HG02981 (cell line): Measurements from ENCODE around the gene FHL1.

Source experiments
- ATAC-seq: cut with Tn5 transposase; IDR thresholded peaks from one replicate; pipeline ENCODE4 v1.9.1; 2021; ENCODE audit warnings: mild to moderate bottlenecking, moderate library complexity; ENCODE audit not compliant: unreplicated experiment

FHL1 gene

DNA sequence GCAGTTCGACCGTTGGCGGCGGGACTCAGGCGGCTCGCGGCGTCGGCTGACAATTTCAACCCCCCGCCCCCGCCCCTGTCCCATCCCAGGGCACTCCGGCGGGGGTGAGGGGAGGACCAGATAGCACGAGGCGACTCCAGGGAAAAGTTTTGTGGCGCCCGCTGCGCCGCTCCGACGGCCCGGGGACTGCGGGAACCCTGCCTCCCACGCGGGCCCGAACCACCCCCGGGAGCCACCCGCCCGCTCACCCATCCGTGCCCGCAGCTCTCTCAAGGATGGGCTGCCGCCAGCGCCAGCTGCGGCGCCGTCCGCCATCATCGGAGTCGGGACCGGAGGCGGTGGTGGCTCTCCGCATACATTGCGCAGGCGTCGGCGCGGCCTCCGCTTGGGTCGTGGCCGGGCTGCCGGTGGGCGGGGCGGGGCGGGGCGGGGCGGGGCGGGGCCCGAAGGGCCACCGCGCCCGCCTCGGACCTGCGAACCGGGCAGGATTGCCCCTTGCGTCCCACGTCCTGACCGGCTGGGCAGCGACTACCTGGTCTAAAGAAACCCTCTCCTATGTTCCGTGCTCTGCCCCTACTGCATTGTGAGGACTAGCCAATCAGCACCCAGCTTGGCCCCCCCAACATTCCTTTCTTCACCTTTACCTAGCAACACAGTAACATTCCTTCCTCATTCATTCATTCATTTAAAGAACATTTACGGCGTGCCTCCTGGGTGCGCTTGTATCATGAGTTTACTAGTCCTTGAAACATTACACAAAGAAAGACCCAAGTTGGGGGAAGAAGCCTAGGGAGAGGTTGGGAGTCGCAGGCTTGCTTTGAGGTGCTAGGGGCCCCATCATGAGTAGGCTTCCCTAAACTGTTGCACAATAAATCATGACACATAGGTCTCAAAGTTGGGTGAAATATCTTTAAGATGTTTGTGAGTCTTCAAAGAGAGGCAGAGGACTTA, 104.0 kb downstream of the FHL1 start, which contains the start of gene MAP7D3:
Gene MAP7D3, minus strand, starts transcription at position 360 of the 951 bp plus-strand sequence. Its CDS starts 42 bp downstream, at position 318.
- peak; percentile 81 for ATAC-seq

DNA sequence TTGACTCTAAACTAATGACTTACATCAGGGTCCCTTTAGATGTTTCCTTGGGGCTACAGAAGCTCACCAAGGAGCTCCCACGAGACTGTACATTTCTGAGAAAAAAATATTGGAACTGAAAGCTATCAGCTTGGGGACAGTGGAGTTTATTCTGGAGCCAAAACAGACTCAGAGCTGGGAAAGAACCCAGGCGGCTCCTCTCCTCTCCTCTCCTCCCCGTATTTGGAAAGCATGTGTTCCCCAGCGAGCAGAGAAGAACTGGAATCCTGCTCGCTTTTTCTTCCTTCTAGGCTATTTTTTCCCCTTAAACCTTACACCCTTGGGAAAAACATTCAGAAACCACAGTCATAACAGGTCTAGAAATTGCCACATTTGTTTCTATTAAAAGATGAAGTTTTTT, 108.2 kb downstream of the FHL1 start:
- no peak for ATAC-seq

DNA sequence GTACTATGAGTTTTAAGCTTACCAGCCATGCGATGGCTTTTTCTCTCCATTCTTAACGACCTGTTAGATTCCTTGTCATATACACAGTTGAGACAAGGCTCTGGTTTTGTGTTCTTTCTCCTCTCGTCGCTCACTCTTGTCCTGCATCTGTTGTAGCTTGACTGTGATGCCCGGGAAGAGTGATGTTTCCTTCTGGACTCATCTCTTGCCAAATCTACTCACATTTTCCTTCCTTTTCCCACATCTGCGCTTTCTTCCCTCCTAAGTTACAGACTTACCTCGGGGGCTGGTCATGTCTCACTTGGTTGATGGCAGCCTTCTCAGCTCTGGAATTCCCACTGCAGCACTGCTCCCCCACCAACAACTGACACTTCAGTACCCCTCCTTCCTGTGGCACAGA, 108.7 kb downstream of the FHL1 start:
- no peak for ATAC-seq

DNA sequence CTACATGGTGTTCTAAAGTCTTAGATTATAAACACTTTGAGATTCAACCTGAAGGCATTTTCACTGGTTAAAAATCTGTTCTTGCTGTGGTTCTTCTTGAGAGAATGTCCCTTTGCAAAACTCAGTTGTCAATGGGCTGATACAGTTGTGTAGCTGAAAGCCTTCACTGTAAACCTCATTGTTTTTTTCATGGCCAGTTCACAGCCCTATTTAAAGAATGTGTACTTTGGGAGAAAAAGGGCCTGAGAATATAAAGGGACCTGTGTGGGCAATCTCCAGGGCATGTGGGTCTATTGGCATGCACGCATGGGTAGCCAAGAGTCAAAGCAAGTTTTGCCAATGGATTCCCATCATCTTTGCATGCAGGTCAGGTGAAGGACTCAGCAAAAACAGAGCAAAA, 111.6 kb downstream of the FHL1 start:
- ATAC-seq, result no peak

DNA sequence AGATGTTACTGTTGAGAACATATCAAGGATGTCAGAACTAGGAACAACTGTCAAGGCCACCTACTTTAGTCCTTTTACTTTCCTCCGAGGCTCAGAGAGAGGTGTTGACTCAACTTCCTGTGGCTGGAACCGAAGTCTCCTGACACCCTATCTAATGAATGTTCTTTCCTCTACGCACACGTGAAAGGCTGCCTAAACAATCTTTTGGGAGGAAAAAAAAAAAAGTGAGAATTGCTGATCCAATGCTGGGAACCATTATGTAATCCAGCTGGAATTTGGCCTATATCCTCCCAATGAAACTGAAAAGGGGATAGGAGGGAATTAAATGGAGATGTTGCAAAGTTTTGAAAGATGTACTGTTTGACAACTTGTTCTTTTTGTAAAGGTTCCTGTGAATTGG, 112.2 kb downstream of the FHL1 start:
- no peak for ATAC-seq

DNA sequence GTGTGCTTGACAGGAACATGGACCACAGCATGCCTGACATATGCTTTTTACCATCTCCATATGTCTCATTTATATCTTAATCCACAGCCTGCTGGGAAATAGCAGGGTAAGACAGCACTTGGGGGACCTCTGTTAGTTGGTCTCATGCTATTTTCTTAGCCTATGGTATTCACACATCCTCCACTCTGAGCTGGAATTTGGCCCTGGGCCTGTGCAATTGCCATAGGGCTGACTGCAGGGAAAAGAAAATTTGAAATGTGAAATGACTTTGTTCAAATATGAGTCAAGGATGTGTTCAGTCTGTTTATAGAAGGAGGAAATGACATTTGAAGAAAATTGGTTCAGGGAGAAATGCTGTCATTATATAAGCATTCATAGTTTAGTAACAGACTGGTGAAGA, 113.4 kb downstream of the FHL1 start:
- no peak for ATAC-seq
